ENCODE results near the gene TTL. TPM values are rescaled to one million over a fixed set of nuclear protein-coding genes. Genes with fewer than 3 reads are reported as not detected.
A peak's percentile ranks its signal among the peaks of the same experiment; 100 is the strongest.

The TTL gene
- total and polyA plus RNA-seq, 12 donors, result 6.3 to 24.5 (median 17.3) TPM

DNA sequence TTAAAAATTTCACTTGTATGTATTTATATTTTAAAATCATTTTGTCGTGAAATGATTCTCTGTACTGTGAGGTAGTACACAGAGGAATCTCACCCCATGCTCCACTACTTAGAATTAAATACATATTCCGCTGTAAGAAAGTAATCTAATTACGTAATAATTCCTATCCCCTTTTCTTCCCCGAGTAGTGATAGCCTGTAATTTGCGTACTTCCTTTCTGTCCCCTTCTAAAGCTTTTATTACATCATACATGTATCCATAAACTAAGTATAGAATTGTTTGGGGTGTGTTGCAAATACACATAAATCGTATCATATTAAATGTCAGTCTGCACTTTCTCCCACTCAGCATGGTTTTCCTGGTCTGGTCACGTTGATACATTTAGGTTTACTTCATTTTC lies 90.0 kb downstream of the TTL start:
- intact Hi-C loops (cut with DNase I), result no loop called here
- TF ChIP-seq, protein P1, sequence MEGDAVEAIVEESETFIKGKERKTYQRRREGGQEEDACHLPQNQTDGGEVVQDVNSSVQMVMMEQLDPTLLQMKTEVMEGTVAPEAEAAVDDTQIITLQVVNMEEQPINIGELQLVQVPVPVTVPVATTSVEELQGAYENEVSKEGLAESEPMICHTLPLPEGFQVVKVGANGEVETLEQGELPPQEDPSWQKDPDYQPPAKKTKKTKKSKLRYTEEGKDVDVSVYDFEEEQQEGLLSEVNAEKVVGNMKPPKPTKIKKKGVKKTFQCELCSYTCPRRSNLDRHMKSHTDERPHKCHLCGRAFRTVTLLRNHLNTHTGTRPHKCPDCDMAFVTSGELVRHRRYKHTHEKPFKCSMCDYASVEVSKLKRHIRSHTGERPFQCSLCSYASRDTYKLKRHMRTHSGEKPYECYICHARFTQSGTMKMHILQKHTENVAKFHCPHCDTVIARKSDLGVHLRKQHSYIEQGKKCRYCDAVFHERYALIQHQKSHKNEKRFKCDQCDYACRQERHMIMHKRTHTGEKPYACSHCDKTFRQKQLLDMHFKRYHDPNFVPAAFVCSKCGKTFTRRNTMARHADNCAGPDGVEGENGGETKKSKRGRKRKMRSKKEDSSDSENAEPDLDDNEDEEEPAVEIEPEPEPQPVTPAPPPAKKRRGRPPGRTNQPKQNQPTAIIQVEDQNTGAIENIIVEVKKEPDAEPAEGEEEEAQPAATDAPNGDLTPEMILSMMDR (IDR thresholded peaks at IDR 0.05), result no peak
- TF ChIP-seq POLR2A (IDR thresholded peaks at IDR 0.05), result no peak
- no peak overlapping the region for H3K4me3 ChIP-seq
- no peak for DNase-seq
- H3K36me3 ChIP-seq (replicated peaks in 1 of 2), result peaks cover 0 to 86% of the 10 kb centered on the region in 2 donors
- H3K27me3 ChIP-seq, result no peaks in the 10 kb centered on the region
- no peak overlapping the region for H3K27ac ChIP-seq
- no peaks in the 10 kb centered on the region for H3K4me1 ChIP-seq (replicated peaks in 1 of 2)
- 79 to 82% (median 80%) methylated on average over 7 of the region's 7 CpGs for WGBS, 4 donors
- H3K9me3 ChIP-seq (replicated peaks in 1 of 3), result peaks cover 0 to 8% (median 0%) of the 10 kb centered on the region in 3 donors

DNA sequence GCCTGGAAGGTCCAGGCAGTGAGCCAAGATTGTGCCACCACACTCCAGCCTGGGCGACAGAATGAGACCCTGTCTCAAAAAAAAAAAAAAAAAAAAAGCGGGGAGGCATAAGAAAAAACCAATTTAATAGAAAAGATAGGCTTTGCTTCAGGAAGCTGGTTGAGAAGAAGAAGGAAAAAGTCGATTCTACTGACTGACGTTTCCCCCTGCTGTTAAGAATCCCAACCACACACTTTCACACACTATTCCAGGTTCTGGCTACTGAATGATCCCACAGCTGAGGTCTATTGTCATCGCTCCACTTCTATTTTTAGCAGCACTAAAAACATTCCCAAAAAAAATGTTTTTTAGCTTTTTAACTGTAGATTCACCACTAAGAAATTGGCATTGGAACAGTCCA lies 95.8 kb downstream of the TTL start:
- H3K36me3 ChIP-seq (replicated peaks in 1 of 2), result peaks cover 0 to 38% of the 10 kb centered on the region in 2 donors
- H3K4me1 ChIP-seq (replicated peaks in 1 of 2), result peaks cover 0 to 6% of the 10 kb centered on the region in 2 donors
- TF ChIP-seq, protein P1 (IDR thresholded peaks at IDR 0.05), result no peak
- no peak for TF ChIP-seq POLR2A (IDR thresholded peaks at IDR 0.05)
- no peak for DNase-seq
- H3K9me3 ChIP-seq (replicated peaks in 1 of 3), result no peaks in the 10 kb centered on the region
- no peaks in the 10 kb centered on the region for H3K27me3 ChIP-seq
- H3K27ac ChIP-seq, result no peak overlapping the region
- whole genome bisulfite sequencing, 4 donors, result 56 to 71% (median 66%) methylated on average over 5 of the region's 5 CpGs
- no peak overlapping the region for H3K4me3 ChIP-seq
- intact Hi-C loops (cut with DNase I), result loop anchor here in 1 of 2 donors (5.0 kb wide), 1 partner anchor 95 kb away; the partner anchor contains the start of gene TTL

DNA sequence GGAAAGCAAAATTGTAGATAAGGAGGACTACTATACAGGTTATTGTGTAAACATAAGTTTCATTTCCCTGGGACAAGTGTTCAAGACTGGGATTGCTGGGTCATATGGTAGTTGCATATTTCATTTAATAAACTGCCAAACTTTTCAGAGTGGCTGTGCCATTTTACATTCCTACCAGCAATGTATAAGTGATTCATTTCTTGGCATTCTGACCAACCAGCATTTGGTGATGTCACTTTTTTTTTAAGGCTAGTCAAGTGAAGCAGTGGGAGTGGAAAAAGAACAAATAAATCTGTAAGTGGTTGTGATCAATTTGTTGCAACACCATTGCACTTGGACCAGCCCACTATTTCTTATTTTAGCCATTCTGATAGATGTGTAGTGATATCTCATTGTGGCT lies 97.3 kb downstream of the TTL start:
- no peaks in the 10 kb centered on the region for H3K9me3 ChIP-seq (replicated peaks in 1 of 3)
- no peak for TF ChIP-seq POLR2A (IDR thresholded peaks at IDR 0.05)
- TF ChIP-seq, protein P1 (IDR thresholded peaks at IDR 0.05), result no peak
- DNase-seq, result peak in 4 of 7 donors; percentile 7 to 40 (median 32)
- intact Hi-C loops (cut with DNase I), result loop anchor here in 1 of 2 donors (5.0 kb wide), 1 partner anchor 97 kb away; the partner anchor contains the start of gene TTL
- H3K4me1 ChIP-seq (replicated peaks in 1 of 2), result peaks cover 3 to 15% of the 10 kb centered on the region in 2 donors
- no peaks in the 10 kb centered on the region for H3K27me3 ChIP-seq
- H3K4me3 ChIP-seq, result no peak overlapping the region
- H3K36me3 ChIP-seq (replicated peaks in 1 of 2), result peaks cover 0 to 25% of the 10 kb centered on the region in 2 donors
- no peak overlapping the region for H3K27ac ChIP-seq

DNA sequence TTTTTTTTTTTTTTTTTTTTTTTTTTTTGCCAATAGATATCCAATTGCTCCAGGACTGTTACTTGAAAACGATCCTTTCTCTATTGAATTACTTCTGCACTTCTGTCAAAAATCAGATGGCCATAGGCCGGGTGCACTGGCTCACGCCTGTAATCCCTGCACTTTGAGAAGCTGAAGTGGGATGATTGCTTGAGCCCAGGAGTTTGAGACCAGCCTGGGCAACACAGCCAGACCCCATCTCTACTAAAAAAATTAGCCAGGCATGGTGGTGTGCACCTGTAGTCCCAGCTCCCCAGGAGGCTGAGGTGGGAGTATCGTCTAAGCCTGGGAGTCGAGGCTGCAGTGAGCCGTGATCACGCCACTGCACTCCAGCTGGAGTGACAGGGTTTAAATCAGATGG lies 98.1 kb downstream of the TTL start:
- H3K36me3 ChIP-seq (replicated peaks in 1 of 2), result peaks cover 0 to 16% of the 10 kb centered on the region in 2 donors
- H3K27me3 ChIP-seq, result no peaks in the 10 kb centered on the region
- TF ChIP-seq, protein P1 (IDR thresholded peaks at IDR 0.05), result no peak
- no peak for TF ChIP-seq POLR2A (IDR thresholded peaks at IDR 0.05)
- peak in 2 of 7 donors; percentile 10 to 39 for DNase-seq
- 85 to 97% (median 91%) methylated on average over 7 of the region's 7 CpGs for WGBS, 4 donors
- intact Hi-C loops (cut with DNase I), result no loop called here
- no peak overlapping the region for H3K27ac ChIP-seq
- peaks cover 6 to 17% of the 10 kb centered on the region in 2 donors for H3K4me1 ChIP-seq (replicated peaks in 1 of 2)
- no peaks in the 10 kb centered on the region for H3K9me3 ChIP-seq (replicated peaks in 1 of 3)
- H3K4me3 ChIP-seq, result no peak overlapping the region

Data from adrenal gland (tissue), 12 donors.